ENCODE results near the gene TLX1.

Gene TLX1

DNA sequence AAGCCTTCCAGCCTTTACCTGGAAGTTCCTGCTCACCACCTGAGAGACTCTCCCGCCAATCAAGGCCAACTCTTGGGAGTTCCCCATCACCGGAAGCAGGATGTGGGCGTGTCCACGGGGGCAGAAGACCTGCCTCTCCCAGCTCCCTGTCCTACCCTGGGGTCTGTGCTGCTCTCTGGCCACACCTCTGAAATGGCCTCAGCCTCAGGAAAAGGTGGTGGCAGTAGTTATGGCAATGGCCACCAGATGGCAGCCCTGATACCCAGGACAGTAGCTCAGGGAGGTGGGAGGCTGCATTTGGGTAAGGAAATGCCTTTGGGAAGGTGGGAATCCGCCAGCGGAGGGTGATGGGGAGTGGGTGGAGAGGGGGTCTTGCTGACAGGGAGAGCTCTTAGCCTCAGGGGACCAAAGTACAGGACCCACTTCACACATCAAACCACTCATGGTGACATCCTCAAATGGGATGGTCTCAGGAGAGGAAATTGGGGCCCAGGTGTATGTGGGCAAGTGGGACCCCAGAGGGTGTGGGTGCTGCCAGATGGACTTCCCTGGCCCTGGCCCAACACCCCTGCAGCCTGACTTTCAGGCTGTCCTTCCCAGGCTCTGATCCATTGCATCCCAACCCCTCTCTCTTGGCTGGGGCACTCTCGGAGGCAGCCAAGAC, 35.4 kb upstream of the TLX1 start:
- FAIRE-seq (peak; percentile 97), DNase-seq (ENCODE audit: insufficient read length) (peak; percentile 71)
- TF ChIP-seq POLR2A (IDR thresholded peaks at IDR 0.05; ENCODE audit: low read depth, low read length) (no peak), TAF1 (IDR thresholded peaks at IDR 0.05; ENCODE audit: borderline replicate concordance, low read depth, low read length) (no peak), POLR2AphosphoS5 (IDR thresholded peaks at IDR 0.05; ENCODE audit: low read depth, low read length) (no peak)

DNA sequence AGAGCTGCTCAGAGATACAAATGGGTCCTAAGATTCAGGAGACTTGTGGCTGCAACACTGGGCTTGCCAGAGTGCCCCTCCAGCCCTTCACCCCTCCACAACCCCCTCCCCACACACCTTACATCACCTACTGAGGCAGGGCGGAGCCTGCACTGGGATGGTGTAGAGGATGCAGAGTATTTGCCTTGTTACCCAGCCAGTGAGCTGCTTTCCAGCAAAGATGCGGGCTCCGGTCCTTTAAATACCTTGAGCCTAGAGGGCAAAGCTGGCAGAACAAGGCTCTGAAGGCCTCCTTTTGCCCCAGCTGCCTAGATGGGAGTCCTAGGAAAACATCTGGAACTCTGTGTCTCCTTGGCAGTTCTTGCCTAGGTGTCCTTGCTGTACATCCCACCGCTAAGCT, 34.7 kb upstream of the TLX1 start:
- DNase-seq (ENCODE audit: insufficient read length) (no peak), FAIRE-seq (no peak)
- no peak for TF ChIP-seq POLR2AphosphoS5 (IDR thresholded peaks at IDR 0.05; ENCODE audit: low read depth, low read length)
- no peak for TF ChIP-seq POLR2A (IDR thresholded peaks at IDR 0.05; ENCODE audit: low read depth, low read length)
- TF ChIP-seq TAF1 (IDR thresholded peaks at IDR 0.05; ENCODE audit: borderline replicate concordance, low read depth, low read length) = no peak

DNA sequence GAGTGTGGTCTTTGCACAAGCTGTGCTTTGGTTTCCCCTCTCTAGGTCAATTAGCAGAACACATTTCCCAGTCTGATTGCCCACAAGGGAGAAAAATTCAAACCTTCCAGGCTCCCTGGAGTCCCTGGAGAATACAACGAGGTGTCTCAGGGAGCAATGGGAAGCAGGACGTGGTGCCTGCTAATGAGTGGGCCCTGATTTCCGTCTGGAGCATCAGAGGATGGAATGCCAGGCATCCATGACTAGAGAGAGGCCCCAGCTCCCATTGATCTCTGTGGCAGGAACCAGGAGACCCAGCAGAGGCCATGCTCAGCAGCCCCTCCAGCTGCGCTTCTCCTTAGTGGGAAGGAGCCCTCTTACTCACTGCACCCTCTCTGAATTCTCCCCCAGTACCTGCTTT, 33.2 kb upstream of the TLX1 start:
- TF ChIP-seq POLR2AphosphoS5 (IDR thresholded peaks at IDR 0.05; ENCODE audit: low read depth, low read length) = no peak
- TF ChIP-seq TAF1 (IDR thresholded peaks at IDR 0.05; ENCODE audit: borderline replicate concordance, low read depth, low read length) = no peak
- no peak for TF ChIP-seq POLR2A (IDR thresholded peaks at IDR 0.05; ENCODE audit: low read depth, low read length)
- no peak for DNase-seq (ENCODE audit: insufficient read length)
- no peak for FAIRE-seq

GRCh38 chr10:101099901-101100300, 31.2 kb upstream of the TLX1 start:
- DNase-seq (ENCODE audit: insufficient read length) = no peak
- no peak for TF ChIP-seq POLR2AphosphoS5 (IDR thresholded peaks at IDR 0.05; ENCODE audit: low read depth, low read length)
- TF ChIP-seq POLR2A (IDR thresholded peaks at IDR 0.05; ENCODE audit: low read depth, low read length) = no peak
- TF ChIP-seq TAF1 (IDR thresholded peaks at IDR 0.05; ENCODE audit: borderline replicate concordance, low read depth, low read length) = no peak
- no peak for FAIRE-seq

GRCh38 chr10:101101372-101101881, 29.7 kb upstream of the TLX1 start:
- DNase-seq (ENCODE audit: insufficient read length) (no peak), FAIRE-seq (no peak)
- no peak for TF ChIP-seq POLR2AphosphoS5 (IDR thresholded peaks at IDR 0.05; ENCODE audit: low read depth, low read length)
- TF ChIP-seq POLR2A (IDR thresholded peaks at IDR 0.05; ENCODE audit: low read depth, low read length) = no peak
- TF ChIP-seq TAF1 (IDR thresholded peaks at IDR 0.05; ENCODE audit: borderline replicate concordance, low read depth, low read length) = no peak

- FAIRE-seq = no peak
- no peak for DNase-seq (ENCODE audit: insufficient read length)
- no peak for TF ChIP-seq POLR2A (IDR thresholded peaks at IDR 0.05; ENCODE audit: low read depth, low read length)
- no peak for TF ChIP-seq POLR2AphosphoS5 (IDR thresholded peaks at IDR 0.05; ENCODE audit: low read depth, low read length)
- TF ChIP-seq TAF1 (IDR thresholded peaks at IDR 0.05; ENCODE audit: borderline replicate concordance, low read depth, low read length) = no peak
These were observed 27.7 kb upstream of the TLX1 start for GRCh38 chr10:101103430-101103829.

DNA sequence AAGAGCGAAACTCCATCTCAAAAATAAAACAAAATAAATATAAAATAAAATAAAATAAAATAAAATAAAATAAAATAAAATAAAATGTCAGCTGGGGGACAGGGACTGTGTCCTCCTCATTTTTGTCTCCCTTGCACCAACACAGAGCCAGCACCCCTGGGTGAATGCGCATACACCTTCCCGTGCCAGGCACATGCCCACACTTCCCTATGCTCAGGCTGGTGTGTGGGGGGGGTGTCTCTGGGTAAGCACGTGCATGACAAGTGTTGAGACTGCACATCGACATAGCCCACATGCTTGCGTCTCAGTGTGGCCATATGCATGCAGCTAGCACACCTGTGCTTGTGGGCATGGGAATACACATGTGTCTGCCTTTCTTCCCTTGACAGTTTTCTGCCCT, 24.7 kb upstream of the TLX1 start:
- TF ChIP-seq POLR2AphosphoS5 (IDR thresholded peaks at IDR 0.05; ENCODE audit: low read depth, low read length) (no peak), TAF1 (IDR thresholded peaks at IDR 0.05; ENCODE audit: borderline replicate concordance, low read depth, low read length) (no peak), POLR2A (IDR thresholded peaks at IDR 0.05; ENCODE audit: low read depth, low read length) (no peak)
- DNase-seq (ENCODE audit: insufficient read length) (no peak), FAIRE-seq (no peak)

- DNase-seq (ENCODE audit: insufficient read length) (no peak), FAIRE-seq (no peak)
- TF ChIP-seq POLR2A (IDR thresholded peaks at IDR 0.05; ENCODE audit: low read depth, low read length) = no peak
- no peak for TF ChIP-seq POLR2AphosphoS5 (IDR thresholded peaks at IDR 0.05; ENCODE audit: low read depth, low read length)
- TF ChIP-seq TAF1 (IDR thresholded peaks at IDR 0.05; ENCODE audit: borderline replicate concordance, low read depth, low read length) = no peak
These were observed 23.3 kb upstream of the TLX1 start for GRCh38 chr10:101107771-101108170.

DNA sequence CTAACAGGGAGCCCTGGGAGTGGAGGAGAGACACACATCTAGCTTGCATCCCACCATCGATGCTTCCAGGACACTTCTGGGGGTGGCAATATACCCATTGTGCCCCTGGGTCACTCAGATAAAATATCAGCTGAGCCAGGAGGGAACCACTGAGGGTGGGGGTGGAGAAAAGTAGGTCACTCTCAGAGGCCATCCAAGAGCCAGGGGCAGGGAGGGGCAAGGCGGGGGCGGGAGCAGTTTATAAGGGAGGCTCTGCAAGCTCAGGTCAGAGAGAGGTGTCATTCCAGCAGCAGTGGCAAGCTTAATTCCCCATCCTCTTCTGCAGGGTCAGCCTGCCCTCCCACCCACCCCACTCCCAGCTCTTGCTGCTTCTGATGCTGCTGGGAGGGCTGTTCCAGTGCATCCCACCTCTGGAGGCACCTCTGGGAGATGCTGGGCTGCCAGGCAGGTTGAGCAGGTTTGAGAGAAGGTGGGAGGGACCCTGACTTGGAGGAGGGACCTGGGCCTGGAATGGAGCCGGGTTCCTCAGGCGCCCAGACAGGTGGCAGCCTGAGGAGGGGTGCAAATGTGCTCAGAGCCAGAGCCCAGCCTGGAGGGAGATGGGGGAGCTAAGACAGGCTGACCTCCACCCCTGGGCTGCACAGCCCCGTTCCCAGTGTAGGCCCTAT, 20.1 kb upstream of the TLX1 start:
- DNase-seq (ENCODE audit: insufficient read length) = no peak
- TF ChIP-seq POLR2A (IDR thresholded peaks at IDR 0.05; ENCODE audit: low read depth, low read length) = no peak
- TF ChIP-seq POLR2AphosphoS5 (IDR thresholded peaks at IDR 0.05; ENCODE audit: low read depth, low read length) = no peak
- no peak for TF ChIP-seq TAF1 (IDR thresholded peaks at IDR 0.05; ENCODE audit: borderline replicate concordance, low read depth, low read length)
- FAIRE-seq = no peak

GRCh38 chr10:101111547-101111946, 19.6 kb upstream of the TLX1 start:
- TF ChIP-seq POLR2A (IDR thresholded peaks at IDR 0.05; ENCODE audit: low read depth, low read length) (no peak), POLR2AphosphoS5 (IDR thresholded peaks at IDR 0.05; ENCODE audit: low read depth, low read length) (no peak), TAF1 (IDR thresholded peaks at IDR 0.05; ENCODE audit: borderline replicate concordance, low read depth, low read length) (no peak)
- no peak for FAIRE-seq
- DNase-seq (ENCODE audit: insufficient read length) = no peak

DNA sequence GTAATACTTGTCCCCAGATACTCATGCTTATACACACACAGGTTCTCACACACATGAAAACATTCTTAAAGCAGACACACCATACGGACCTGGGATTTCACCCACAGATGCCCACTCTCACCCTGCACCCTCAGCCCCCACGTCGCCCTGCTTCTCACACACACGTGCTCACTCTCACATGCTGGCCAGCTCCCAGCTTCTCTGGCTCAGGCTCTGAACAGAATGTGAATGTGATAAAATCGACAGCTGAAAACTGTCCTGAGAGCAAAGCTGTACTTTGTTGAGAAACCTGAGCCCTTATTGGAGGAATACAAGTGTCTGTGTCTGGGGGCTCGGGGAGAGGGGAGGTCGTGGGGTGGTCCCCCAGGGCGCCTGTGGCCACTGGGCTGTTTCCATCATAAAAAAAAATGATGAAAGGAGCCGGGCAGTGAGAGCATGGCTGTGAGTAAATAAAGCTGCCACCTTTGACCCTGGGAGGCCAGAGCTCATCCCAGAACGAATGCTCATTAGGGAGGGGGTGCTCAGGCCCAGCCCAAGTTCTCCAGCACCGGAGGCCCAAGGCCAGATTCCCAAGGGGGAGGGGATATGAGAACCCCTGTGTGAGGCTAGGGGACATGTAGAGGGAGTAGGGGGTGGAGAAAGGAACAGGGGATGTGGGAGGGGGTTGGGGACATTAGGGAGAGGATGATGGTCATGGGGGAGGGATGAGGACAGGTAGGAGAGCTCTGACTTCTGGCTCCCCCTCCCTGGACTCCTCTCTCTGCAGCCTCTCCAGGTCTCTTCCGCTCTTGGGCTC, 18.1 kb upstream of the TLX1 start:
- TF ChIP-seq POLR2A (IDR thresholded peaks at IDR 0.05; ENCODE audit: low read depth, low read length) (no peak), TAF1 (IDR thresholded peaks at IDR 0.05; ENCODE audit: borderline replicate concordance, low read depth, low read length) (no peak), POLR2AphosphoS5 (IDR thresholded peaks at IDR 0.05; ENCODE audit: low read depth, low read length) (no peak)
- FAIRE-seq (no peak), DNase-seq (ENCODE audit: insufficient read length) (no peak)
